ENCODE data around the gene PARP4. TPM values are rescaled to one million over a fixed set of nuclear protein-coding genes. Genes with fewer than 3 reads are reported as not detected.
"Not testable (repeated sequence)": the region's sequence is repeated elsewhere in the genome, so short reads cannot be mapped to it uniquely, and the experiment has no call there.

PARP4 gene
- total RNA-seq, 3 donors from 2014 or later, result 88.4 to 156 (median 117) TPM

GRCh38 chr13:24506698-24507335 lies 5.8 kb downstream of the PARP4 start:
- no peaks in the 10 kb centered on the region for H3K9me3 ChIP-seq
- no peak for DNase-seq
- H3K4me1 ChIP-seq (ENCODE audit: low read depth), result peaks cover 8% of the 10 kb centered on the region
- no peak for TF ChIP-seq CTCF (IDR thresholded peaks at IDR 0.05)
- H3K36me3 ChIP-seq (ENCODE audit: low read depth), result no peaks in the 10 kb centered on the region
- ATAC-seq, result no peak
- no peak overlapping the region for H3K4me3 ChIP-seq
- intact Hi-C loops (cut with DNase I, micrococcal nuclease), result no loop called here

DNA sequence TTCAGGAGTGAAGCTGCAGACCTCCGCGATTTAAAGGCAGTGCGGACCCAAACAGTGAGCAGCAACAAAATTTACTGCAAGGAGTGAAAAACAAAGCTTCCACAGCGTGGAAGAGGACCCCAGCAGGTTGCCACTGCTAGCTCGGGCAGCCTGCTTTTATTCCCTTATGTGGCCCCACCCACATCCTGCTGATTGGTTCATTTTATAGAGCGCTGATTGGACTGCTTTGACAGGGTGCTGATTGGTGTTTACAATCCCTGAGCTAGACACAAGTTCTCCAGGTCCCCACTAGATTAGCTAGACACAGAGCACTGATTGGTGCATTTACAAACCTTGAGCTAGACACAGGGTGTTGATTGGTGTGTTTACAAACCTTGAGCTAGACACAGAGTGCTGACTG lies 6.3 kb downstream of the PARP4 start:
- H3K4me1 ChIP-seq (ENCODE audit: low read depth); DNase-seq; H3K36me3 ChIP-seq (ENCODE audit: low read depth); H3K4me3 ChIP-seq; intact Hi-C loops (cut with DNase I, micrococcal nuclease); H3K9me3 ChIP-seq; ATAC-seq: not testable (repeated sequence)

DNA sequence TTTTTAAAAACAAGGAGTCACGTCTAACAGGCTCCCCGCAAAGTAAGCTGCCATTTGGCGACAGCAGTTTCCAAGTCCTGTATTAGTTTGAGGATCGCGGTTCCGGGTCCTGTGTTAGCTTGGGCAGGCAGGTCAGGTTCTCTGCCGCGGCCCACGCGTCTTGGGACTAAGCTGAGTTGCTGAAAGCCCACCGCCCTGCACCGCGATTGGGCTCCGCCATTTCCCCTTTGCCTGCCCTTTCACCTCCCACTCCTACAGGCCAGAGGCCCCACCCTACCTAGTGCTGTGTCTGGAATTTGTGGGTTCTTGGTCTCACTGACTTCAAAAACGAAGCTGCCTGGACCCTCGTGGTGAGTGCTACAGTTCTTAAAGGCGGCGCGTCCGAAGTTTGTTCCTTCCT lies 6.8 kb downstream of the PARP4 start:
- TF ChIP-seq CTCF (IDR thresholded peaks at IDR 0.05), result no peak
- peaks cover 3% of the 10 kb centered on the region for H3K36me3 ChIP-seq (ENCODE audit: low read depth)
- intact Hi-C loops (cut with DNase I, micrococcal nuclease), result no loop called here
- DNase-seq, result no peak
- H3K9me3 ChIP-seq, result no peaks in the 10 kb centered on the region
- no peak for ATAC-seq
- H3K4me3 ChIP-seq, result no peak overlapping the region
- peaks cover 4% of the 10 kb centered on the region for H3K4me1 ChIP-seq (ENCODE audit: low read depth)

DNA sequence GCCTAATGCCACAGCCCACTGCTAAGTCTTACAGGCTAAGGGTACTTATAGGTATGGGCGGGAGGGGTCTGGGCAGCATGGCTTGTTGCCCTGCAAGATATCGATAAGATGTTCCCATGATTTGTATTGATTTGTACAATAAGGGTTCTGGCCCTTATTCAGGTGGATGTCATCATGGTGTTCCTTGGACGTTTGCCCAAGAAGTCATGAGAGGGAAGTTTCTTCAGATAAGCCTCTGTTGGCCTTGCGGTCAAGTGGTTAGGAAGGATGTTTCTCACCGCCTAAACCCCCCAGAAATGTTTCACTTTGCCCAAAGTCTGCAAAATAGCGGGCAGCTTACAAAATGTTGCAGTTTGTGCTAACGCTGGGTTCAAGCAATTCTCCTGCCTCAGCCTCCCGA lies 7.3 kb downstream of the PARP4 start:
- DNase-seq, result peak in 1 of 3 donors; percentile 16
- no peak for ATAC-seq

GRCh38 chr13:24503379-24503696 lies 9.2 kb downstream of the PARP4 start:
- peaks cover 4% of the 10 kb centered on the region for H3K4me1 ChIP-seq (ENCODE audit: low read depth)
- intact Hi-C loops (cut with DNase I, micrococcal nuclease), result no loop called here
- H3K36me3 ChIP-seq (ENCODE audit: low read depth), result peaks cover 3% of the 10 kb centered on the region
- no peak overlapping the region for H3K4me3 ChIP-seq
- TF ChIP-seq CTCF (IDR thresholded peaks at IDR 0.05), result no peak
- no peaks in the 10 kb centered on the region for H3K9me3 ChIP-seq
- ATAC-seq, result peak; percentile 89
- DNase-seq, result no peak

More for the DNA sequence above, 7.3 kb downstream of the PARP4 start:
- no peak for TF ChIP-seq CTCF (IDR thresholded peaks at IDR 0.05)
- intact Hi-C loops (cut with DNase I, micrococcal nuclease), result no loop called here
- H3K36me3 ChIP-seq (ENCODE audit: low read depth), result peaks cover 3% of the 10 kb centered on the region
- no peak overlapping the region for H3K4me3 ChIP-seq
- peaks cover 4% of the 10 kb centered on the region for H3K4me1 ChIP-seq (ENCODE audit: low read depth)
- no peaks in the 10 kb centered on the region for H3K9me3 ChIP-seq

DNA sequence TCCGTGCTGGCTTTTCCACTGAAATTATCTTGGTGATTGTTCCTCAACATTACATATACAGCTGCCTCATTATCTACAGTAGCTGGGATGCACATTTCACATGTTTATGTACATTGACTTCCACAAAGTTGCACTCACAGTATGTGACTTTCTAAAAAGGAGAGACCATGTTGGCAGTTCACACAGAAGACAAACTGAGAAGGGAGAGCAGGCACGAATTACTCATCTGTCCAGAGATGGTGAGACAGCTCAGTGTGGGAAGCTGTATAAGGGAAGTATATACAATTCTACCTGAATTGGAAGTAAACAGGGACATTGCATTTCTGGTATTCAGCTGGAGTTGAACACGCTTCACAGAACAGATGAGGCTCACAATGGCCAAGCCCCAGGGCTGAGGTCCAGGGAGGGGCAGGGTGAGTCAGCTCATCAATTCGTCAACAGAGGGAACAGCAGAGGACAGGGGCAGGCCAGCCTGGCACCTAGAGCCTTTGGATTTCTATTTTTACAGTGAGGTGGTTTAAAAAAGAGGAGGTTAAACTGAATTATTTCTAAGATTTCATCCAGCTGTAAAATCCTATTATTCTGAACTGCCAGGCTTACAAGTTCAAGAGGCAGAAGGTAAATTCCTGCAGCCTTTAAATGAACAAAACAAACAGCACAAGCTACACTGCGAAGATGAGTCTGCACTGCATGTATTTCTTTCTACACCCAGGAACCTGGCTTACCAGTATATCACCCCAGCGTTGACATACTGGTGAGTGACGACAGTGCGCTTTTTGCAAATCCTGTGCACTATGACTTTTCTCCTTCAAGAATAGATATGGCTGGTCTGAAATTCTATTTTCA lies 9.8 kb downstream of the PARP4 start:
- ATAC-seq (peak; percentile 95), DNase-seq (peak; percentile 51 to 64 (median 57))
- peaks cover 3% of the 10 kb centered on the region for H3K36me3 ChIP-seq (ENCODE audit: low read depth)
- peaks cover 4% of the 10 kb centered on the region for H3K4me1 ChIP-seq (ENCODE audit: low read depth)
- no peaks in the 10 kb centered on the region for H3K9me3 ChIP-seq
- no peak overlapping the region for H3K4me3 ChIP-seq
- no peak for TF ChIP-seq CTCF (IDR thresholded peaks at IDR 0.05)
- intact Hi-C loops (cut with DNase I, micrococcal nuclease), result no loop called here
